Measurements from ENCODE around the gene KCTD19. TPM values are rescaled to one million over a fixed set of nuclear protein-coding genes. Genes with fewer than 3 reads are reported as not detected.

The KCTD19 gene
- total and polyA plus RNA-seq, 8 donors: 0.73 to 13.1 (median 7.7) TPM; not detected in 1

DNA sequence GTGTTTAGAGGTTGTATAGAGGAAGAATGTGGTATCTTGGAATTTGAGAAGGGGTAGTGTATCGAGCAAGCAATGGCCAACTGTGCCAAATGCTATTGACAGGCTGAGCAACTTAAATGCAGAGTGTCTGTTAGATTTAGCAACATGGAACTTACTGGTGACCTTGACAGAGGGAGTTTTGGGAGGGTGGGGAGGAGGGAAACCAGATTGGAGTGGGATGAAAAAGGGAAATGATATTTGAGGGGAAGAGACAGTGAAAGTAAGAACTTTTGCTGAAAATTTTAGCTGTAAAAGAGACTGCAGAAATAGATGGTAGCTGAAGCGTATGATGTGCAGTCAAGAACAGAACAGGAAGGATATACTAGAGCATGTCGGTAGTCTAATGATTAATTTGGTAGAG lies 1.2 kb upstream of the KCTD19 start:
- Histone ChIP-seq H3K27ac (no peak overlapping the region), H3K9me3 (no peaks in the 10 kb centered on the region), H3K4me1 (peaks cover 9 to 30% of the 10 kb centered on the region in 2 donors), H3K4me3 (no peak overlapping the region), H3K36me3 (no peaks in the 10 kb centered on the region), H3K27me3 (peaks cover 0 to 30% of the 10 kb centered on the region in 2 donors)
- DNase-seq (no peak), ATAC-seq (no peak)
- TF ChIP-seq, protein P1, sequence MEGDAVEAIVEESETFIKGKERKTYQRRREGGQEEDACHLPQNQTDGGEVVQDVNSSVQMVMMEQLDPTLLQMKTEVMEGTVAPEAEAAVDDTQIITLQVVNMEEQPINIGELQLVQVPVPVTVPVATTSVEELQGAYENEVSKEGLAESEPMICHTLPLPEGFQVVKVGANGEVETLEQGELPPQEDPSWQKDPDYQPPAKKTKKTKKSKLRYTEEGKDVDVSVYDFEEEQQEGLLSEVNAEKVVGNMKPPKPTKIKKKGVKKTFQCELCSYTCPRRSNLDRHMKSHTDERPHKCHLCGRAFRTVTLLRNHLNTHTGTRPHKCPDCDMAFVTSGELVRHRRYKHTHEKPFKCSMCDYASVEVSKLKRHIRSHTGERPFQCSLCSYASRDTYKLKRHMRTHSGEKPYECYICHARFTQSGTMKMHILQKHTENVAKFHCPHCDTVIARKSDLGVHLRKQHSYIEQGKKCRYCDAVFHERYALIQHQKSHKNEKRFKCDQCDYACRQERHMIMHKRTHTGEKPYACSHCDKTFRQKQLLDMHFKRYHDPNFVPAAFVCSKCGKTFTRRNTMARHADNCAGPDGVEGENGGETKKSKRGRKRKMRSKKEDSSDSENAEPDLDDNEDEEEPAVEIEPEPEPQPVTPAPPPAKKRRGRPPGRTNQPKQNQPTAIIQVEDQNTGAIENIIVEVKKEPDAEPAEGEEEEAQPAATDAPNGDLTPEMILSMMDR (IDR thresholded peaks at IDR 0.05): no peak
- intact Hi-C loops (cut with DNase I): no loop called here

DNA sequence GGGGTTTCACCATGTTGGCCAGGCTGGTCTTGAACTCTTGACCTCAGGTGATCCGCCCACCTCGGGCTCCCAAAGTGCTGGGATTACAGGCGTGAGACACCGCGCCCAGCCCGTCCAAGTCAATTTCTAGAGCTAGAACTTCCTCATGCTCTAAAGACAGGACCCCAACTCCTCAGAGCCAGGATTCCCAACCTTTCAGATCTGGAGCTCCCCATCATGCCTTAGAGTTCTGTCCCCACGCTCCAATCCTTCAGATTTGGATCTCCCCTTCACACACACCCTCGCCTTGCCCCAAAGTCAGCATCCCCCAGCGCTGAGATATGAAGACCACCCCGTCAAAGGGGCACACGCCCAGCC lies 448 bp downstream of the KCTD19 start:
- DNase-seq (no peak), ATAC-seq (no peak)
- H3K4me1 ChIP-seq: peaks cover 9 to 30% of the 10 kb centered on the region in 2 donors
- TF ChIP-seq, protein P1 (IDR thresholded peaks at IDR 0.05): no peak
- intact Hi-C loops (cut with DNase I): no loop called here
- H3K9me3 ChIP-seq: no peaks in the 10 kb centered on the region
- no peaks in the 10 kb centered on the region for H3K36me3 ChIP-seq
- peaks cover 0 to 34% of the 10 kb centered on the region in 2 donors for H3K27me3 ChIP-seq
- H3K4me3 ChIP-seq: peak overlapping the region; percentile 34 to 37
- H3K27ac ChIP-seq: no peak overlapping the region

DNA sequence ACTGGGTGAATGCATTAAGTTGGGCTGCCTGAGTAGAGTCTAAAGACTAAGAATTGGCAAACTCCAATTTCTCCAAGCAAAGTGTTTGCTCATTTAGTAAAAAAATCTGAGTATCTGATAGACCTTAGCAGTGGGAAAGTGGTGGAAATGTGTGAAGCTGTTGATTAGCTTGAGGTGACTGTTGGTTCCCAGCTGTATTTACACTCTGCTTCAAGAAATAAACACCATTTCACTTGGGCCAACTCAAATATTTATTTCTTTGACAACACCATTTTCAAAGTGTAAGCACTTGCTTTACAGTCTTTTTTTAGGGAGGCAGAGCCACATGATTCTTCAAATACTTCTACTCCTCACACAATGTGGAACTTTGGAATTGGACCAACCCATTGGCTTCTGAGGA lies 8.7 kb downstream of the KCTD19 start:
- no peaks in the 10 kb centered on the region for H3K9me3 ChIP-seq
- H3K4me3 ChIP-seq: no peak overlapping the region
- H3K36me3 ChIP-seq: no peaks in the 10 kb centered on the region
- no peak for DNase-seq
- no peak overlapping the region for H3K27ac ChIP-seq
- intact Hi-C loops (cut with DNase I): no loop called here
- TF ChIP-seq, protein P1 (IDR thresholded peaks at IDR 0.05): no peak
- H3K27me3 ChIP-seq: peaks cover 0 to 4% of the 10 kb centered on the region in 2 donors
- no peaks in the 10 kb centered on the region for H3K4me1 ChIP-seq
- no peak for ATAC-seq

DNA sequence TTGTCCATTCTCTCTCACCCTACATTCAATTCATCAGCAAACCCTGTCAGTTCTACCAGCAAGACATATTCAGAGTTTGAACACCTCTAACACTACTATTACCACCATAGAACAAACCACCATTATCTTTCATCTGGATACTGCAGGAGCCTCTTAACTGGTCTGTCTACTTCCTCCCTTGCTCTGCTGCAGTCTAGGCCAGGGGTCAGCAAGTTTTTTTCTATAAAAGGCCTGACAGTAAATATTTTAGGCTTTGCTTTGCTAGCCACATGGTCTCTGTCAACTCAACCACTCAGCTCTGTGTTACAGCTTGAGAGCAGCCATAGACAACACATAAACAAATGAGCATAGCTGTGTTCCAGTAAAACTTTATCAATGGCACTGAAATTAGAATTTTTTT lies 13.8 kb downstream of the KCTD19 start:
- Histone ChIP-seq H3K4me1 (no peaks in the 10 kb centered on the region), H3K36me3 (no peaks in the 10 kb centered on the region), H3K4me3 (no peak overlapping the region), H3K27me3 (no peaks in the 10 kb centered on the region), H3K27ac (peak overlapping the region; percentile 44 to 53), H3K9me3 (no peaks in the 10 kb centered on the region)
- TF ChIP-seq, protein P1 (IDR thresholded peaks at IDR 0.05): no peak
- intact Hi-C loops (cut with DNase I): no loop called here
- DNase-seq: no peak
- peak; percentile 31 for ATAC-seq

DNA sequence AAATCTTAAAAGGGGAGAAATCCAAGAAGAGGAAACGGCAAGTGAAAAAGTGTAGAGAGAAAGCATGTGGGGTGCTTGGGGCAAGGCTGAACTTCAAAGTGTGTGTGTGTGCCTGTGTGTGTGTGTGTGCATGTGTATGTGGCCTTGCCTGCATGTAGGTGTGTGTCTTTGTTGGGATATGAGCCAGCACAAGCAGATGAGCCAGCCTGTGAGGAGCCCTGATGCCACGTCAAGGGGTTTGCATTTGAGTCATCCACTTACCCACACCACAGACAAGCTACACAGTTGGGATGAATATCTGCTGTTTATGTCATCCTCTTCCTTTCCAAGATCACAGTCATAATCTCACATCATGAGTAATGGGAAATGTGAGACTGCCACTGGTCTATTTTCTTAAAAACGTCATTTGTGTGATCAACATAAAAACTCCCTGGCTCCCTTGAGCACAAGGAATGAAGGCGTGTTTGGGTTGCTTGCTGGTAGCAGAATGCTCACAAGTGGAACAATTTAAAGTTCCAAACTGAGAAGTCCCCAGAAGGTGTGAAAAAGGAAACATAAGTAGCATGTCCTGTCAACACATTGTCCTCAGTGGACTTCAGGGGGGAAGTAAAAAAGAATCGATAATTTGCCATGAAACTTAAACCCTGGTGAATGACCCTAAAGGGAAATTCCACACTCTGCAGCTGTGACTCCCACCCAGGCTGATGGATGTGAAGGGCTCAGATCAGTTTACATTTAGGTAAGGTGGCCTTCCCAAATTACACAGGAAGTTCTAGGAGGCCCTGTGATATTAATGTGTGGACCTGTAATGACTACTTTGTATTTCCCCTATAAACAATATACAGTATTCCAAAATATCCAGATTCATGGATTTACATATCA lies 14.7 kb downstream of the KCTD19 start:
- no peaks in the 10 kb centered on the region for H3K27me3 ChIP-seq
- intact Hi-C loops (cut with DNase I): no loop called here
- no peak overlapping the region for H3K4me3 ChIP-seq
- H3K9me3 ChIP-seq: no peaks in the 10 kb centered on the region
- peak; percentile 78 for ATAC-seq
- H3K27ac ChIP-seq: peak overlapping the region; percentile 44 to 53
- H3K36me3 ChIP-seq: no peaks in the 10 kb centered on the region
- no peak for DNase-seq
- no peaks in the 10 kb centered on the region for H3K4me1 ChIP-seq
- TF ChIP-seq, protein P1 (IDR thresholded peaks at IDR 0.05): no peak

All from left lung (tissue), 10 donors.